ENCODE measurements around the gene HEBP1.

HEBP1 gene

DNA sequence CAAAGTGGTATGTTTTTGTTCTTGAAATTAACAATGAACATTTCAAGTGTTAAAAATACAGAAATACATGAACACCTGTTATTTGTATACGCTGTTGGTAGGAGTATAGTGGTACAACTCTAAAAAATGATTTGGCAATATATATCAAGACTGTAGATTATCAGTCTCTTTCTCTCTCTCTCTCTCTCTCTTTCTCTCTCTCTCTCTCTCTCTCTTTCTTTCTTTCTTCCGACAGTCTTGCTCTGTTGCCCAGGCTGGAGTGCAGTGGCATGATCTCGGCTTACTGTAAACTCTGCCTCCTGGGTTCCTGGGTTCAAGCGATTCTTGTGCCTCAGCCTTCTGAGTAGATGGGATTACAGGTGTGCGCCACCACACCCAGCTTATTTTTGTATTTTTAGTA is 12.6 kb downstream of the HEBP1 start:
- DNase-seq = no peak

DNA sequence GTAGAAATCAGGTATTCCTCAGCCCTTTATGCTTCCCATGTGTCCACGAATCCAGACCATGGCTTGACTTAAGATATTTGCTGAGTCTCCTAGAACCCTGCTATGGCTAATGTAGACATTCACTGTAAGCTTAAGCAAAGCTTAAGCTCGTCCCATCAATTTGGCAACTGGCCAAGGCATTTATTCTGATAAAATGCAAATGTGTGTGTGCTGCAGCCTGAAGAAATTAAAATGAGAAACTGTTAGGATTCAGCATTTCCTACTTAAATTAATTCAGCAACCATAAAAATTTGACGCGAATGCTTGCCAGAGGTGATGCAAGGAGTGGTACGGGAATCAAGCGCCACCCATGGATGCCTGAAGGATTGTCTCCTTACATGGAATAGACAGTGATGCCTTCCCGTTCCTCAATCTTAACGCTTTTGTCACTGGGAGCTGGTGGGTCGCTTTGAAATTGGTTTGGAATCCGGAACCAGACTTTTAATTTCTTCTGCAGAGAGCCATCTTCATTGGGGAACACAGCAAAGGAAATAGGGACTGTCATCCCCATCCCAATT is 13.2 kb downstream of the HEBP1 start:
- no peak for DNase-seq

DNA sequence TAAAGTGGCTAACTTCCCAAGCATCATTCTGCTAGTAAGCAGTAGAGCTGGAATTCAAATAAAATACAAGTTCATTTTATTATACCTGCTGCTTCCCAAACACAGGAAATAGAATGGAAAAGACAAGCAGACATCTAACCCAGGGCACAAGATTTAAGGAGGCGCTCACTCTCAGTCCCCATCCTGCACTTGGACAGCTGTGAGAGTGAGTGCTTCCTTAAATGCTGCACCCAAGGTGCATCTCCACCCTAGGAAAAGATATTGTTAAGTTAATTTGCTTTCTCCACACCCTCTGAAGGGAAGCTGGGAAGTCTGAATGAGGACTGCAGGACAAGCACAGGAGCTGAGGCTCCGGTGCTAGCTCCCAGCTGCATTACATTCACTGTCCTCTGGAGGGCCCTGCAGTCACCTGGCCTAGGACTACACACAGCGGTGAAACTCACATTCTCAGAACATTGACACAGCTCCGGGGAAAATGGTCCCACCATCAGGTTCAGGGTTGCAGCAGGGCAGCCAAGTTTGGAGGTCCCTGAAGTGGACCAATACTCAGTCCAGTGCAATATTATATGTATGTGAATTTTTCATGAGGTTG is 14.2 kb downstream of the HEBP1 start:
- DNase-seq = no peak

DNA sequence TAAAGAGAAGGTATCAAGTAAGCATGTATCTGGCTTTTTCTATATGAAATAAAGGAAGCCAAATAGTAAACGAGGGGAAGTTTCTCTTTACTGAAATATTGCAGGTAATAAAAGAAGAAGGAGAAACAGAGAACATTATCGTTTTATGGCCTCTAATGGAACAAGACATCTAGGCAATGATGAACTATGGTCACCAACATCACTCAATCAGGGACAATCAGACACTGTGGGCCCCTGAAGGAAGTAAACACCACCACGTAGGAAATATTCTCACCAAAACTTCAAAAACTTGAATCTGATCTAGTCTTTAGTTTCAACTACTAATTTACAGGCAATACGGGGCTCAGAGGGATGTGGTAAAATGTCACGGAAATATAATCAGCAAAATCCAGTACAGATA is 15.9 kb downstream of the HEBP1 start:
- no peak for DNase-seq

DNA sequence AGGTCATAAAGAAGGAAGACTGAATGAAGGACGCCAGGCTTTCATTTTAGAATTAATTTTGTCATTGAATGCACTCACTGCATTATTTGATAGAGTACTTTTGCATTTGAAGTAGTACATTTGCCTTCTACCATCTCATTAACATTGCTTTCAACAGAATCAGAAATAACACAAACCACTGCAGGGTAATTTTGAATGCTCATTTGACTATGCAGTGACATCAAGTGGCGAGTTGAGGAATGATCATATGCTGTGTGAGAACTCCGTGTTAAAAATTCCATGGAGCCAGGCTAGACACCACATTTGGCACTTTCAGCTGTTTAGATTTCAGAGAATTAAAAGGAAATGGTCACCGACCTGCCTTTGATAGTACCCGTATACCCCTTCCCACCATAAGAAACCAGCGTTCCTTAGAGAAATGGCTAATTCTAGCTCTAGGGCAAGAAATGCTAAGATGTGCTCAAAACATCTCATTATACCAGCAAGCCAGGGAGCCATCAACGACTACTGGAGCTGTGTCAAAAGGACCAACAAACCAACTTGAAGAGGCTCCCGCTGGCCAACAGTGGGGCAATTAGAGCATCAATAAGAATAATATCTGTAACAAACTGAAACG is 16.5 kb downstream of the HEBP1 start:
- DNase-seq = no peak

DNA sequence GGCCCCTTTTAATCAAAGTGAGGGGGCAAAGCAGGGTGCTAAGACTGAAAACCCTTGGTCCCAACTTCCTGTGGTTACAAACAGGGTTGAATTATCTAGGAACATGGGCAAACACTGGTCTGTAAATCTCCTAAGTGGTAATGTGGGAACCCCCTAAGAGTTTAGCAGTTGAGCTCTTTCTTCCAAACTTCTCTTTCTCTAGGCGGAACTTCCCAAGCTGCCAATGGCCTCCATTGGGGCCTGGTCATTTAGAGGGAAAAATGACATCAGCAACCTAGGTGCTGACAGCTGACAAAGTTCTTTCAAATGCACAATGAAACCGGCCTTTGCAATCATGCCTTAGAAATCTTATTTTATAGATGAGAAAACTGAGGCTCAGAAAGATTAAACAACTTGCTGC is 17.7 kb downstream of the HEBP1 start:
- DNase-seq = no peak

DNA sequence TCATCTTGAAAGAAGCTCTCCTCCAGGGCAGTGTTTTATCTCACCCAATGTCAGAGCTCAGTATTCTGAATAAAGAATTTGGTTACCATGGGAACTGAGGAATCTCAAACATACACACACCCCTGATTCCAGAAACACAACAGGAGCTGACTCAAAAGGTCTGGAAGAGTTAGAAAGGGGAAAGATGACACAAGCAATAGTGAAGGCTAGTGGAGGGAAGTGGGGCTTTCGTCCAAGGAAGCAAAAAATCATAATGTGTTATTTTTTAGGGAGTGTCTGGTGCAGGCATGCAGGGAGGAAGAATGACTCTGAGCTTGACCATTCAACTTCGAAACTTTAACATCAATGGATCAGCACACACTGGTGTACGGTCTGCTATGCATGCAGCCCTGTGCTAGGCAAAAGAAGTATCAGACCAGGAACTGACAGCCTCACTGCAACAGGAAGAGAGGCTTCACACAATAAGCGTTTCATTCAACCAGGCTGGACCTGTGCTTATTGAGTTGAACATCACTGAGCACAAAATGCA is 20.3 kb downstream of the HEBP1 start:
- DNase-seq = no peak

DNA sequence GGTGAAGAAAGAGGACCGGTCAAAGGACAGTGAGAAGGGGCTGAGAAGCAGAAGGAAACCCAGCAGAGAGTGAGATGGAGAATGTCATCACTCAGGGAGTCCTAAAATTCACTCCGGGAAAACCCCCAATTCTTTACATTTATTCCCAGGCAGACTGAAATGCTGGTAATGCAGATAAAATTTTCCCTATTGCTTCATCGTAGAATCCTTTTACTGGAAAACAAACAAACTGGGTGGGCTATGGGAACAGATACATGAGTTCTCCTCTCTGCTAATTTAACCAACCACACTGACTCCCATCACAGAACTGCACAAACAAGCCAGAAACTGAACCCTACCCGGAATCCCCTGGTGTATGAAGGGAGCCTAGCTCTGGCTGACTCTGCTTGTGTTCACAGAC is 20.9 kb downstream of the HEBP1 start:
- no peak for DNase-seq

DNA sequence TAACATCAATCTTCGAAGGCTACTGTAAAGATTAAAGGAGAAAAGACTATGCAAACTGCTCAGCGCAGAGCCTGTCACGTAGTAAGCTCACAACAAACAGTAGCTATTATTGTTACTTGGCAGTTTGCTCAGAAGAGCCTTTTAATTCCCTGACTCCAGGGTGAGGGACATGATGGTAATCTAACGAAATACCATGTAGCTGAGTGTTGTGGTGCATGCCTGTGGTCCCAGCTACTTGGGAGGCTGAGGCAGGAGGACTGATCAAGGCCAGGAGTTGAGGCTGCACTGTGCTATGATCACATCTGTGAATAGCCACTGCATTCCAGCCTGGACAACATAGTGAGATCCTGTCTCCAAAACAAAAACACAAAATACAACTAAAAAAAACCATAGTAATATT is 22.8 kb downstream of the HEBP1 start:
- no peak for DNase-seq

DNA sequence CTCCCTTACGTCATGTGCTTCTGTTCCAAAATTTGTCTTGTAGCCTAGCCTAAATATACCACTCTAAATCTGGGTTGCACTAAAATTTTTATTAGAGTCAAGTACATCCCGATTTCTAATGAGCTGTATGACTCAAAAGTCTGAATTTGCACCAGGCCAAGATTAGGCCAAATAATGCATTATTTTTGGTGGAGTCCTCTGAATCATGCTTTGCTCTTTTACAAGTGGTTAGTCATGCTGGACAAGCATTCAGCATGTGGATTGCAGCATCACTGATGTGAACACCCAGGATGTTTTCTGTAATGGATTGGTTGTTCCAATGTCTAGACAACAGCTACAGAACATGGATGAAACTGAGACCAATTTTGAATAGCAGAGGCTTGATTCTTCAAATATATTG is 23.7 kb downstream of the HEBP1 start:
- DNase-seq = no peak

DNA sequence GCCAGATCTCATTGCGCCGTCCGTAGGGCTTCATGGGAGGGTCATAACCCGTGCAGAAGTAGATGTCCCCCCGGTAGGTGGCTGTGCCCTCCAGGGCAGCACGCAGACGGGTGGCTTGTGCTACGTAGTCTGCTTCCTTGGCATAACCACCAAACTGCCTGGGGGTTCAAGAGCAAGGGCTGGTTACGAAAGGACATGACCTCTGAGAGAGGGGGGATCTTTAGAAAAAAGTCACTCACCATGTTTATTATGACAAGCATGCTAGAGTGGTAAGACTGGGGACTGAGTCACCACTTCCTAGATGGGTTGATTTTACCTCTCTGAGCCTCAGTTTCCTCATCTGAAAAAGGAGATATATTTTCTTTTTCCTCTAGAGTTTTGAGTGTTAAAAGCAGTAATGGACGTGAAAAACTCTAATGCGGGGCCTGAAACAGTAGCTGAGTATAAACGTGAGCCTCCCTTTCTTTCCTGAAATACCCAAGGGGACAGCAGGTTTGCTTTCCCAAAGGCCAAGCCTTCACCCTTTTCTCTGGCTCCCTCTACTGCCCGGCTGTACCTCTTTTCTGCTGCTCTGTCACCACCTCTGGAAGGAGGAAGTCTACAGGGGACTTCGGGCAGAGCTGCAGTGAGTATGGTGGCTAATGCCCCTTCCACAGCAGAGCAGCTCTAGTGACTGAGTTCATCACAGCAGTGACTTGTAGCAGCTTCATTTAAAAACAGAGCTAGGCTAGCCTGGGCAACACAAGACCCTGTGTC is 24.6 kb downstream of the HEBP1 start:
- DNase-seq = no peak

DNA sequence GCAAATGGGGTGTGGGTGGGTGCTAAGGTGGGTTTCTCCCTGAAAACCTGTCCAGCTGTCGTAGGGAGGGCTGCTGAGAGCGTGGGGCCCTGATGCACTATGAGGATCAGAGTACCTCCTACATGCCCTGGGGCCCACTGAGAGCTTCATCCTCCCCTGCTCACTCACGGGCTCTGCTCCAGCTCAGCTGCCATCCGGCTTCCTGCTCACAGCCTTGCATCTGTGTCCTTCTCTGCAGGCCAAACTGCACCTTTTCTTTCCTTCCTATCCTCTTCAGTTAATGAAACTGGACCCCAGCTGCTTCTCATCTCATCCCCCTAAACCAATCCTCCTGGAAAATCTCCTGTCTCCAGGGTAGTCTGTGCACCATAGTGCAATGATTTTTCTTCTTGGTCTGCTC is 25.9 kb downstream of the HEBP1 start:
- DNase-seq = no peak

DNA sequence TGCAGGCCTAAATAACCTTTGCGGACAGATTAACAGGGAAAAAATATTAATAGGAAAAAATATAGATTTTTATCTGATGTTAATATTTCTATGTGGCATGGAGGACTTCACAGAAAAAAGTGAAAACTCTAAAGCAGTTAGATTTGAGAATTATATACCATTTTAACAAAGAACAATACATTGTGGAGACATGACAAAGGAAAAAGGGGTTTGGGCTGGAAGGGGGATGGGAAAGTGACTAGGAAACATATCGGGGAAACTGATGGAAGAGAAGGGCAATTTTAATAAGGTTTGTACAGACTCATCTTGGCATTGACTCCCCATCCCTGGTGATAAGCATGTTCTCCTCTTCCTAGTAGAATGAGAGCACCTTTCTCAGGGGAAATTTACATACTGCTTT is 27.0 kb downstream of the HEBP1 start:
- no peak for DNase-seq

DNA sequence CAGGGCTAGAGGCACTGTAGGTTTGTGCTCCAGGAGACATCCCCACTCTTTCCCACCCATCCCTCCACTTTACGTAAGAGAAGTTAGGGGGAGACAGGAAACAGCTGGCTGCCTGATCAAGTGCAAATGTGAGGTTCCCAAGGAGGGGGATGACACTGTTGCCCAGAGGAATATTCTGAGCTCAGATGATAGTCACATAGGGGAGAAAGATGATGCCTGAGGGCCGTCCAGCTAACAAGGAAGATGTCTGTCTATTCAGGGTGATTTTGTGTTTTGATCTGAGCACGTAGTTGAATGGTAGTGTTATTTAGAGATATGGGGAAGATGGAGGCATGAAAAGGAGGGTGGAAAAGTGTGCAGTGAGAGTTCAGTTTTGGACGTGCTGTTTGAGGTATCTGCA is 34.2 kb downstream of the HEBP1 start:
- DNase-seq = no peak

DNA sequence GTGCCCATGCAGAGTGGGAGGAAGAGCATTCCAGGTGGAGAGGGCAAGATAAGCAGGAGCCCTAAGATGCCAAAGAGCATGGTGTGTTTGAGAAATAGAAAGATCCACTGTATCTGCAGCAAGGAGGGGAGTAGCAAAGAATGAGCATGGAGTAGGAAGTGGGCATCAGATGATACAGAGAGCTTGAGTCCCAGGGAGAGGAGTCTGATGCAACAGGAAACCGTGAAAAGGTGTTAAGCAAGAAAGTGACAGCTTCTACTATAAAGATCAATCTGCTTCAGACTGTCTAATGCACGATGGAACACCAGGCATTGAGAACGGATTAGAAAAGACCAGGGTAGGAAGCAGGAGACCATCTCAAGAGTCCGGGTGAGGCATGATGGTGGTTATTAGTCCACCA is 35.8 kb downstream of the HEBP1 start:
- DNase-seq = no peak

DNA sequence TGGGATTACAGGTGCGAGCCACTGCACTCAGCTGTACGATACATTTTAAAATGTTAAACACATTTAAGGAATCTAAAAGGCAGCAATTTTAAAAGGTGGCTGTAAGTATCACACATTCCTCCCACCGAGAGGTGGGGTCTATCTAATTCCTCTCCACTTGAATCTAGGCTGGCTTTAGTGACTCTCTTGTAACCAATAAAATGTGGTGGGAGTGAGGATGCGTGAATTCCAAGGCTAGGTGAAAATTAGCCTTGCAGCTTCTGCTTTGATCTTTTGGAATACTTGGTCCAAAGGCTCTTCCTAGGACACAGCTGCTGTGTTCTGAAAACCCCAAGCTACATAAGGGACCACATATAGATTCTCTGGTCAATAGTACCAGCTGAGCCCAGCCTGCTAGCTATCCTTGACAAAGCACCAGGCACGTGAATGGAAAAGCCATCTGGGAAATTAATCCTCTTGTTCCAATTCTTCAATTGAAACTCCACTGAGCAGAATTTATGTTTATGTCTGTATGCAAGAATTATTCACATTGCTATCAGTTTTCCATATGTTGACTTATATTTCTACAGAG is 39.3 kb downstream of the HEBP1 start:
- no peak for DNase-seq

DNA sequence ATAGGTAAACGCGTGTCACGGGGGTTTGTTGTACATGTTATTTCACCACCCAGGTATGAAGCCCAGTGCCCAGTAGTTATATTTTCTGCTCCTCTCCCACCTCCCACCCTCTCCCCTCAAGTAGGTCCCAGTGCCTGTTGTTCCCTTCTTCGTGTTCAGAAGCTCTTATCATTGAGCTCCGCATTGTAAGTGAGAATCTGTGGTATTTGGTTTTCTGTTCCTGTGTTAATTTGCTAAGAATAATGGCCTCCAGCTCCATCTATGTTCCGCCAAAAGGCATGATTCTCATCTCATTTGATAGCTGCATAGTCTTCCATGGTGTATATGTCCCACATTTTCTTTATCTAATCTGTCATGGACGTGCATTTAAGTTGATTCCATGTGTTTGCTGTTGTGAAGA is 41.2 kb downstream of the HEBP1 start:
- no peak for DNase-seq

DNA sequence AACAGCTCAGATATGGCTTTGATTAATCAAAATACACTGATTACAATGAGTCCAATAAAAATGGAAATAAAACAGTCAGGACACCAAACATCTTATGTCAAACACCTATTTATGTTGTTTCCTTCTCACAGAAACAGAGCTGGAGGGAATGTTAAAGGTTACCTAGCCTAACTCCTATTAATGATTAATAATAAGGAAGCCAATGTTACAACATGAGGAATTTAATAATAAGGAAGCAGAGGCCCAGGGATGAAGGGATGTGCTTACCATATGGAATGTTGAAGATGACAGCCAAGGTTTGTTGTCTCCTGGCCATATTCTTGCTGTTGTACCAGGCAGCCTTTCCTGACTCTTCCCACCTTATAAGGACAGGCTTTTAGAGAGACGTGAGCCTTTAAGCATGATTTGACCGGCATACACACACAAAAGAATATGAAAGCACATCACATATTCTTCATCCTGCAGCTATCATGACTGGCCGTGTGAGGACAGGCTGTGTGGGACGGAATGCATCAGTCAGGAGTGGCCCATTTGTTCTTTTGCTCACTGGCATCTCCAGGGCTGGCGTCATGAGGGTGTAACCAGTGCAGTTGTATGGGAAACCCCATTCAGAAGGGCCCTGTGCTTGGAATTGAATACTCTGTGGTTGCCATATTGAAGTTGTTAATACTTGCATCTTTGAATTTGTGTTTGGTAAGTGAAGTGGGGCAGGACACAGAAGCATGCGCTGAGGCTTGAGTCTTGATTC is 45.0 kb downstream of the HEBP1 start:
- no peak for DNase-seq

DNA sequence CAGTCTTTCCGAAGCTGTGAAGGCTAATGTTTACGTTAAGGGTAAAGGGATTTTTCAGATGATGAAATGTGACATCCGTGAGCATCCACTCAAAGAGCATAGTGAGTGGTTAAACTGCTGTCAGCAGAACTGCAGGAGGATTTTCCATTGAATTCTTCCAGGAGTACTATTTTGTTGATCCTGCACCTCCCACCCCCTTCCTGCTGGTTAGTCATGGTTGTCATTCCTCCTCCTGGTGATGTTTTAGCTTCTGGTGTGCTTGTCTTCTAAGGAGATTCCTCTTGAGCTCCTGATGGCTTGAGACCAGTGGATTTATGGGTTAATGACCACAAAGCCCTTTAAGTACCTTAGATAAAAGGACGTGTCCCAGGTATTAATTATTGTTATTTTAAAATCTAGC is 45.7 kb downstream of the HEBP1 start:
- no peak for DNase-seq

DNA sequence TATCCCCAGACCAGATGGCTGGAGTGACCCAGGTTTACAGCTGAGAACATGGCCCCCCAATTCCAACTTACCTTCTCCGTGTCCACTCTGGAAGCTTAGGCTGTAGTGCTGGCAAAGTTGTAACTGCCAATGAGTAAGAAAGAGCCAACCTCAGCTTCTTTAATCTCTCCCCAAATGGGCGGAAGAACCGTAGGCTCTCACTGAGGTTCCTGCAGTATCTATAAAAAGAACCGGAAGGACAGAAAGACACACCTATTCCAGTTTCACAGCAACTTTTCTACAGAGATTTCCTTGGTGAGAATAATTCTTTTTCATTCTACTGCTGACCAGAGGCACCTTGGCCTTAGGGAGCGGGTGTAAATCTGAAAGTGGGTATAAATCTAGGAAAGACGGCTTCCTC is 48.0 kb downstream of the HEBP1 start, which contains the start of gene GPRC5D:
Gene GPRC5D, minus strand, starts transcription at position 135 of the 400 bp plus-strand sequence. CDS start 1,786 bp downstream, outside the sequence.
- DNase-seq = no peak

DNA sequence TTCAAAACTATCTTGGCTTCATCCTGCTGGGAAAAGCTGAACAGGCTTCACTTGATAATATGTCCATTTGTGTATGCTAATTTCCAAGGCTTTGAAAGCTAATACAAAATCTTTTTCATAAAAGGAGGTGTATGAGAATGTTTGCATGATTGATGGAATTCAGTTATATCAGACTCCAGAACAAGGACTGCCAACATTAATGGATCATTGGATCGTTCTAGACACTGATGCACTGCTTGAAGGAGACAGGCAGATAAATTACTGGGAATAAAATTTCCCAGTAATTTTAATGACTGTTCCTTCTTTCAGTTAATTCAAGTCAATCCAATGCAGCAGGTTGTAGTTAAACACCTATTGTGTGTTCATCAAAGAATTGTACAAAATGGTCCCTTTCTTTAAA is 48.6 kb downstream of the HEBP1 start:
- no peak for DNase-seq

DNA sequence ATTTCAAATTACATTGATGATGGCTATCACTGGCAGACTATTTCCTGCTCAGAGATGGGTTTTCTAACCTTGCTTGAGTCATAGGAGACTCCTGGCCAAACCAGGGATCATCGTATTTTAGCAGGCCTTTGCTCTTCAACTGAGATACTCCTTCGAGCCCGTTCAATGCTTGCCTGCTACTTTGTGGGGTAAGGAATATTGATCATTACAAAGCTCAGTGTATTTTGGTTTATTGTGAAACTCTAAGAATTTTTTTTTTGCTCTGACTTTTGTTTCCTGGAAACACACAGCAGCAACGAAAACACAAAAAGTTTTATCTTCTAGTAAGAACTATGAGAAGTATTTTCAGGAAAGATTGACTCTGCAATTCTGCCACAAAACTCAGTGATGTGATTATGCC is 52.2 kb downstream of the HEBP1 start:
- no peak for DNase-seq

Data from activated effector memory CD4-positive, alpha-beta T cell treated with anti-CD3 and anti-CD28 coated beads, Interleukin-2, amount 50 U/mL, for 16 hours (primary cell).